Adrenal gland (tissue), 12 donors: ENCODE results near the gene LEKR1. TPM values are rescaled to one million over a fixed set of nuclear protein-coding genes. Genes with fewer than 3 reads are reported as not detected.

Experiments used
- DNase-seq, 7 donors: peaks; one replicate each; pipeline ENCODE4 v3.0.0-alpha.2; 2019 to 2020
- H3K27ac ChIP-seq, 5 donors: fragments of 200-600 bp; sonication (generic) in 4 of 5; 1 replicate in 3 of 5; 2 replicates in 2 of 5; pipeline versions ENCODE4 v1.5.1 to v1.8.0; 2016 to 2020; ENCODE audit warnings: mild to moderate bottlenecking in 1 of 5
- H3K27me3 ChIP-seq: fragments of 200-600 bp; 2 replicates; pipeline ENCODE4 v1.8.0; 2021
- H3K36me3 ChIP-seq, 2 donors: fragments of 200-600 bp; replicated peaks in 1 of 2; 1 replicate in 1 of 2; 2 replicates in 1 of 2; pipeline versions ENCODE4 v1.5.1 to v1.8.0; 2018 to 2022
- H3K4me1 ChIP-seq, 2 donors: fragments of 200-600 bp; replicated peaks in 1 of 2; 1 replicate in 1 of 2; 2 replicates in 1 of 2; pipeline versions ENCODE4 v1.5.1 to v1.8.0; 2018 to 2021
- H3K4me3 ChIP-seq, 4 donors: fragments of 200-600 bp; sonication (generic) in 3 of 4; one replicate each; pipeline ENCODE4 v1.5.1; 2016 to 2018
- H3K9me3 ChIP-seq, 3 donors: fragments of 200-600 bp; sonication (generic) in 1 of 3; replicated peaks in 1 of 3; 1 replicate in 2 of 3; 2 replicates in 1 of 3; pipeline versions ENCODE4 v1.5.1 to v1.8.0; 2016 to 2021
- CTCF ChIP-seq, 6 experiments: fragments of 450-650 bp in 4 of 6; fragments of 200-600 bp in 2 of 6; sonication (generic) in 1 of 6; IDR thresholded peaks; 1 replicate in 5 of 6; 2 replicates in 1 of 6; pipeline versions ENCODE4 v1.5.1 to v1.8.0; 2016 to 2021; ENCODE audit warnings: antibody characterized with exemption in 6 of 6, mild to moderate bottlenecking in 2 of 6, moderate library complexity in 1 of 6
- POLR2A ChIP-seq, 2 donors: fragments of 450-650 bp; IDR thresholded peaks; one replicate each; pipeline ENCODE4 v1.6.1; 2017; ENCODE audit warnings: antibody characterized with exemption in 2 of 2, mild to moderate bottlenecking in 2 of 2, moderate library complexity in 1 of 2
- WGBS, 4 donors: extraction: QIAGEN DNeasy Blood & Tissue Kit in 2 of 4; methylation state at CpG; one replicate each; pipeline versions ENCODE4 v1.1.5 to v1.1.7; 2013 to 2017; 5-methylcytosine and 5-hydroxymethylcytosine counted together
- intact Hi-C, 2 donors: fragments of 100-400 bp; cut with DNase I; formaldehyde crosslinking; loops; one replicate each; pipeline versions ENCODE4 v1.14.1 to v1.15.0; 2022 to 2023
- polyA plus RNA-seq, 3 donors: library from polyadenylated mRNA; stranded (reverse); fragments of 200-250 nt in 2 of 3; fragments of 350-450 nt in 1 of 3; fragmentation: Illumina TruSeq in 1 of 3; extraction: RNeasy Lipid Tissue Mini Kit (QIAGEN cat#74804) in 1 of 3; gene quantifications; one replicate each; pipeline ENCODE4 v1.2.3, GENCODE V29; 2013 to 2014
- total RNA-seq, 9 donors: library from RNA; depleted of rRNA in 4 of 9; stranded (reverse); fragments of >200 nt in 4 of 9; fragments of 120-200 nt in 1 of 9; fragmentation: NEBNext Ultra II Directional in 1 of 9; extraction: Animal tissue kit (Norgen Biotek cat#: 25700) in 1 of 9; gene quantifications; one replicate each; pipeline versions ENCODE4 v1.1.0 to v1.2.4, GENCODE V29; 2013 to 2023
- donor health status: healthy with polysubstance abuse.
- donor health status: Bipolar disorder and iron deficiency.
- donor health status: DM: yes; HTN: yes; CAD: no.
- donor health status: DM: no; HTN: no; CAD: no.
- donor health status: DM: no; HTN: no; CAD: no.
- donor health status: DM: yes; HTN: yes; CAD: no.

Gene LEKR1
- total and polyA plus RNA-seq, 12 donors, result 0.28 to 2.3 (median 1.5) TPM

GRCh38 chr3:156987946-156988345 is 161.8 kb downstream of the LEKR1 start:
- no peak overlapping the region for H3K27ac ChIP-seq
- no peaks in the 10 kb centered on the region for H3K4me1 ChIP-seq
- TF ChIP-seq CTCF (IDR thresholded peaks at IDR 0.05) (no peak), POLR2A (IDR thresholded peaks at IDR 0.05) (no peak)
- 90 to 98% (median 94%) methylated on average over 2 of the region's 2 CpGs for WGBS, 4 donors
- DNase-seq, result no peak
- no peaks in the 10 kb centered on the region for H3K36me3 ChIP-seq
- intact Hi-C loops, result no loop called here
- H3K4me3 ChIP-seq, result no peak overlapping the region
- no peaks in the 10 kb centered on the region for H3K9me3 ChIP-seq
- H3K27me3 ChIP-seq, result no peaks in the 10 kb centered on the region

- DNase-seq, result no peak
- H3K36me3 ChIP-seq, result no peaks in the 10 kb centered on the region
- no peaks in the 10 kb centered on the region for H3K9me3 ChIP-seq
- no peaks in the 10 kb centered on the region for H3K27me3 ChIP-seq
- intact Hi-C loops, result no loop called here
- no peak overlapping the region for H3K4me3 ChIP-seq
- TF ChIP-seq CTCF (IDR thresholded peaks at IDR 0.05), result no peak
- no peak for TF ChIP-seq POLR2A (IDR thresholded peaks at IDR 0.05)
- no peak overlapping the region for H3K27ac ChIP-seq
- no peaks in the 10 kb centered on the region for H3K4me1 ChIP-seq
Measured at GRCh38 chr3:156997351-156997750, 171.2 kb downstream of the LEKR1 start.

GRCh38 chr3:157001221-157001957 is 175.2 kb downstream of the LEKR1 start:
- no peak for TF ChIP-seq POLR2A (IDR thresholded peaks at IDR 0.05)
- TF ChIP-seq CTCF (IDR thresholded peaks at IDR 0.05), result no peak
- no peak overlapping the region for H3K4me3 ChIP-seq
- H3K27me3 ChIP-seq, result no peaks in the 10 kb centered on the region
- H3K4me1 ChIP-seq, result no peaks in the 10 kb centered on the region
- 68 to 70% (median 69%) methylated on average over 2 of the region's 2 CpGs for WGBS, 4 donors
- H3K36me3 ChIP-seq, result no peaks in the 10 kb centered on the region
- no peaks in the 10 kb centered on the region for H3K9me3 ChIP-seq
- no peak overlapping the region for H3K27ac ChIP-seq
- intact Hi-C loops, result no loop called here
- DNase-seq, result no peak

- H3K27me3 ChIP-seq, result no peaks in the 10 kb centered on the region
- DNase-seq, result no peak
- intact Hi-C loops, result no loop called here
- H3K27ac ChIP-seq, result no peak overlapping the region
- H3K4me3 ChIP-seq, result no peak overlapping the region
- no peaks in the 10 kb centered on the region for H3K36me3 ChIP-seq
- no peaks in the 10 kb centered on the region for H3K9me3 ChIP-seq
- H3K4me1 ChIP-seq, result no peaks in the 10 kb centered on the region
- TF ChIP-seq CTCF (IDR thresholded peaks at IDR 0.05), result no peak
- no peak for TF ChIP-seq POLR2A (IDR thresholded peaks at IDR 0.05)
Measured at GRCh38 chr3:157021679-157022078, 195.5 kb downstream of the LEKR1 start.
